HG03175 (cell line): ENCODE results near the gene KISS1R.

ENCODE experiments used
- ATAC-seq: cut with Tn5 transposase; IDR thresholded peaks from one replicate; pipeline ENCODE4 v1.9.1; 2021; ENCODE audit warnings: mild to moderate bottlenecking, moderate library complexity; ENCODE audit not compliant: unreplicated experiment

KISS1R gene

GRCh38 chr19:966485-967088, 49.5 kb downstream of the KISS1R start:
- no peak for ATAC-seq
